GM21381 (cell line): ENCODE measurements around the gene ATG7.
A peak's percentile ranks its signal among the peaks of the same experiment; 100 is the strongest.
"Not testable (repeated sequence)": the region's sequence is repeated elsewhere in the genome, so short reads cannot be mapped to it uniquely, and the experiment has no call there.

Experiments
- ATAC-seq: cut with Tn5 transposase; IDR thresholded peaks from one replicate; pipeline ENCODE4 v1.9.1; 2021; ENCODE audit warnings: mild to moderate bottlenecking, moderate library complexity; ENCODE audit not compliant: unreplicated experiment

The ATG7 gene

DNA sequence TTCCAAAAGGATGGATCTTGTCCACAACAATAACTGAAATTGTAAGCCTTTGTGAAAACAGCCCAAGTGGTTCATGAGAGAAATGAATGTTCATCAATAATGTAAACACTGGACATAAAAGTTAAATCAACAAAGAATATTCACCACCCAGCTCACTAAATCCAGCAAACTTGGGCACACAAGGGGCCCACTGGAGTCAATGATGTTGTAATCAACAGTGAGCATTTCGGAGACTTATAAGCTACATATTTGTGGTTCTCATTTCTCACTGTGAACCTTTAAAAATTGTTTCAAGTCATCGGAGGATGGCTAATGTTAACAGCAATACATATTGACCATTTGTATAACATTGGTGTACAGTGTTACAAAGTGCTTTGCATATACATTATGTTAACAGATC is 308.4 kb downstream of the ATG7 start:
- no peak for ATAC-seq

DNA sequence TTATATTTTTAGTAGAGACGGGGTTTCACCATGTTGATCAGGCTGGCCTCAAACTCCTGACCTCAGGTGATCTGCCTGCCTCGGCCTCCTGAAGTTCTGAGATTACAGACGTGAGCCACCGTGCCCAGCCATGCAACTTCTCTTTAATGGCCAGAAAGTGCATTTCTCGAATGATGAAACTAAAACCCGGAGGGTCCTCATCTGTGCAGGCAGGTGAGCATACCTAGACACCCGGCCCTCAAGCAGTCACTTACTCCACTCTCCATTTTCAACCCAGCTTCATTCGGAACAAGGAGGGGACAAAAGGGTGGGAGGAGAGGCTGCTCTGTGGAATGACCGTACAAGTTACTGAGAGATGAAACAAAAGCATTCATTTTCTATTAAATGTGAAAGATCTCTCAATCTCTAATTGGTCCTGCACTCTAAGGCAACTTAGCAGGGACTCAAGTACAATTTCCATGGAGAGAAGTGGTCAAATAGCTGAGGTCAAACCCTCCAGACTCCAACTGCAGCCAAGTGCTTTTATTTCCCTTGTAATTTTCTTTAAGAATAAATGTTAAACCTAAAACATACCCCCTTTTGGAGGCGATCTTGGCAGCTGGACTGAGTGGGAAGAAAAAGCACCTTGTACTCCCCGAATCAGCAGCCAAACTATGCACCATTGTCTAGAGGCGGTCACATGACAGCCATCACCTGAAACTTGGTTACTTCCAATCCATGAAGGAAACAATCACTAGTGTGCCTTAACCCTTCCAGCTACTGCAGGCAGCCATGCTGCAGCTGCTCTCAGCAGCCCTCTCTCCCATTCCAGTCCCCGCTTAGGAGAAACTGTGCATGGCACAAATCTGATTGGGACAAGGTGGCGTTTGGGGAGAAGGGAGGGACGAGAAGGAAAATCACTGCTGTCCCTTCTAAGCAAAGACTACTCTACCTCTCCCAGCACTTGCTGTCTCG is 309.3 kb downstream of the ATG7 start:
- no peak for ATAC-seq

DNA sequence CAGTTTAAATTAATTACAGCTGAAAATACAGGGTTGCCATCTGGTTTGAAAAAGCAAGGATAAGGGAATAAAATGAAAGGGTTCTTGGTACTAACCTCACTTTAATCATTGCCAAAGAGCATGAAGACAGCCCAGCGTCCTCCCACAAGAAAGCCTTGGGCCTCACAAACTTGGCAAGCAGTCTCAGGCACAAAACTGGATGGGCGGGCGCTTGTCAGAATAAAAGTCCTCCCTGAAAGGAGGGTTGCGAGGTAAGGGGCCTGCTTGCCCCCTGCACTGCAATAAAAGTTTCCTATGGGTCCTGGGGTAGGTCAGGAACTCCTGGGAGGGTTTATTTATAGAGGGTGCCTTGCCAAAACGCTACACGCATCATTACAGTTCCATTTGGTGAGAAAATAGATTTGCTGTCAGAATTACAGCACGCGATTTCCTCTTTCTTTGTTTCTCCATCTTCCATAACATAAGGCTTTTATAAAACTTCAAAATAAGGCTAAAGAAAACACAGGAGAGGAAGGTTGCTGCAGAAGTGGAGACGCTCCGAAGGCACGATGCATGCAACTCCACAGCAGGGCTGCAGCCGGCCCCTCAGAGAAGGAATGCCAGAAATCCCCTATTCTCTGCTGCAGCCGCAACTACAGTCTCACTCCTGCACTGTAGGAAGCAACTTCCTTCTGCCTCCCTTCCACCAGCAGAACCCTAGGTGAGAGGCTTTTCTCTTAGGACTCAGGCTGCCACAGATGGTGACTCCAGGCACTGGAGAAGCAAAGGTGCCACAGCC is 310.2 kb downstream of the ATG7 start:
- no peak for ATAC-seq

DNA sequence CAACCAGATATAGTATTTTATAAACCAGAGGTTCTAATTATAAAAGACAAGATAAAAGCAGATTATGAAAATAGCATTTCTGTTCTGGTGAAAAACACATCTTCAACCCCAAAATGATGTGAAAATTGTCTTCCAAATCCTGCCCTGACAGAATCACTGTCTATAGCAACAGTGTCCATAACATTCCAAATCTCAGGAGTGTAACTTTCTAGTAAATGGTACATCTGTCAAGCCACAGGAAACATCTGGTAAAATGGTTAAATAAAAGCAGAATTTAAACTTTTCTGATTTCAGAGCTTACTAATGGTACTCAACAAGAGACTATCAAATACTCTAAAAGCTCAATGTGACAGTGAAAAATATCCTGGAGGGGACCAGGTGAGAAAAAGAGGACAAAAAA is 311.0 kb downstream of the ATG7 start:
- no peak for ATAC-seq

DNA sequence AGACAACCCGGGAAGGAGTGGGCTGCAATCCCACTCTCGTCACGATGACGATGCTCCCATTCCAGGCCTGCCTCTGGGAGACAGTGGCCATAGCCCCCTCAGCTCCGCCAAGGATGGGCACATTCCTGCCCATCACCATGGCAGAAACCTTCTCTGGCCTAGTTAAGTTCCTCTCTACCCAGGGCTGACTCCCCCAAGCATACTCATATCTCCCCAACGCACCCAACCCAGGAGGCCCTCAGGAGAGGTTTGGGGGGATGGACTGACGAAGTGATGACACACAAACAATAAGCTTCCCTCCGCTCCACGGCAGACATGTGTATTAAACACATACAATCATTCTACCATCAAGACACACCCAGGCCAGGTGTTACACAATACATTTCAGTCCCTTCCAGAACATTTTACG is 311.4 kb downstream of the ATG7 start:
- no peak for ATAC-seq

DNA sequence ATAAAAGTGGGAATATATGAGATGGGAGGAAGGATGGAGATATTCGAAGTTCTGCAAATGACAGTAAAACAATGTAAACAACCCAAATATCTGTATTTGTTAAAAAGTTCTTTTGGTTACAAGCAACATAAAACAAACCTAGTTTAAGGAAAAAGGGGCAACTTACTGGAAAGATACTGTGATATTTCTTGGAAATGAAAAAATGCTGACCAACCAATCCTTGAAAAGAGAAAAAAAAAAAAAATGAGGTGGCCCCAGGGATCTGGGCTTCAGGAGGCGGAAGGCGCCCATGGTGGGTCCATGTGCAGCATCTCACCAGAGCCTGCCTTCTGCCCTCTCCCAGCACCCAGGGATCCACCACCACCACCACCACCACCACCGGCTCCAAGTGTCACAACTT is 312.4 kb downstream of the ATG7 start:
- no peak for ATAC-seq

DNA sequence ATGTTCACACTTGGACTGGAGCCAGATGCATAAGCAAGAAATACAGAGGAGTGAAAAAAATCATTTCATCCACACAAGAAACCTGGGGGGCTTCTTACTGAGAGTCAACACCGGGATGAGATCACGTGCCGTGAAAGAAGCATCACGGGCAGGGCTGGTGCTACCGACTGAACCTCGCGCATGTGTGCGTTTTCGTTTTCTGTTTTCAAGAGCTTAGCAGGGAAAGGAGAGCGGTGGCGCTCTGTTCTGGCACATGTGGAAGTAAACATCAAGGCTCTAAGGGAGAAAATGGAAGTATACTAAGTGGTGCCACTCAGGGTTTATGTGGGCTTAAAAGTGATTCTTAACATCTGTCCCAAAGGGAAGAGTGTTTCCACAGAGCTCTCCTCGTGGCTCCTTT is 315.6 kb downstream of the ATG7 start:
- no peak for ATAC-seq

DNA sequence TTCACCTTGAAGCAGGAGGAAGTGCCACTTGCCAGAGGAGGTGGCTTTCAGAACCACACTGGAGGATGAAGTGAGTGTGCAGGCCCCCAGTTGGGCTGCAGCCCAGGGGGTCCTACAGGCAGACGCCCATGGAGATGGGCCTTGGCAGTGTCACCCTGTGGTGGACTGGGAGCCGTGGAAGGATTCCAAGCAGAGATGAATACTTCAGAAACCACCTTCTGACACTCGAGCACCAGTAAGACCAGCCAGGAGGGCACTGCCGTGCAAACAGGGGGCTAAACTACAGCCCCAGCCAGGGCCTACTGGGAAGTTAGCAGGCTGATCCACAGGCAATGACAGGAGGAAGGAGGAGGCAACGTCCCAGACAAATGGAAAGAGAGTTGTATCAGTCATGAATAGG is 316.1 kb downstream of the ATG7 start:
- no peak for ATAC-seq

DNA sequence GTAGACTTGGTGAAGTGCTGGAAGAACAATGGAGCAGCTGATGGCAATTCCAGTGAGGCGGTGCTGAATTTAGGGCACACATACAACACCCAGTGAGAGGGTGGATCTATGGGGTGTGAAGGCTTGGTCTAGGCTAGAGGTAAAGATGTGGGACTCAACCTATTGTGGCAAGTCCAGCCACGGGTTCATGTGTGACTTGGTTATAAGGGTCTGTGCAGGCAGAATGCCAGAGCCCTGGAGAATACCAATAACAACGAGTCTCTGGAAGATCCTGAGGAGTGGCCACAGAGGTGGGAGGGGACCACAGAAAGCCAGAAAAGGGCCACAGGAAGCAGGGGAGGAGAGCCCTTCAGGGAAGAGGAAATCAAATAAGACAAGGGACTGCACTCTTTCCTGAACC is 316.6 kb downstream of the ATG7 start:
- no peak for ATAC-seq

DNA sequence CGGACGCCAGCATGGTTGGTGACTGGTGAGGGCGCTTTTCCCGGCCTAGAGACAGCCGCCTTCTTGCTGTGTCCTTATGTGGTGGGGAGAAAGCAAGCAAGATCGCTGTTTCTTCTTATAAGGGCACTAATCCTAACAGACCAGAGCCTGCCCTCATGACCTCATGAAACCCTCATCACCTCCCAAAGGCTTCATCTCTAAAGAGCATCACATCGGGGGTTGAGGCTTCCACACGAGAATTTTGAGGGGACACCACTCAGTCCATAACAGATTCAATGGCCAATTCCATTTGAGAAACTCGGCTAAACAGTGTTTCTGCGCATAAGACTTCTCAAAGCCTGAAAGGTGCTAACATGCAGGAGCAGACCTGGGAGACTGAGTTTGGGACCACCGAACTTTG is 317.5 kb downstream of the ATG7 start:
- ATAC-seq = no peak

DNA sequence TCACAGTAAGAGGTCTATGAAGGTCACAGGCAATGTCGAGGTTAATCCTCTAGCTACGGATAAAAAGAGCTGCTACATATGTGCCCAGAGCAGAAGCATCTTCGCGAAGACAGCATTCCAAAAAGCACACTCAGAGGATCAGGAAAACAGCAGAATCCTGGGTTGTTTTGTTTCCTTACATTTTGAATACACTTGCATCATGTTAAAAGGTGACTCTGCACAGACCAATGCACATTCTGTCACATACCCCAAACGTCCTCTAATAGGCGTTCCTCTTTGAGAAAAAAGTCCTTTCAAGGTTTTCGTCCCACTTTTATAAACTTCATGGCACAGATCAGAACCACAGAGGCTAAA is 318.8 kb downstream of the ATG7 start:
- ATAC-seq = no peak

DNA sequence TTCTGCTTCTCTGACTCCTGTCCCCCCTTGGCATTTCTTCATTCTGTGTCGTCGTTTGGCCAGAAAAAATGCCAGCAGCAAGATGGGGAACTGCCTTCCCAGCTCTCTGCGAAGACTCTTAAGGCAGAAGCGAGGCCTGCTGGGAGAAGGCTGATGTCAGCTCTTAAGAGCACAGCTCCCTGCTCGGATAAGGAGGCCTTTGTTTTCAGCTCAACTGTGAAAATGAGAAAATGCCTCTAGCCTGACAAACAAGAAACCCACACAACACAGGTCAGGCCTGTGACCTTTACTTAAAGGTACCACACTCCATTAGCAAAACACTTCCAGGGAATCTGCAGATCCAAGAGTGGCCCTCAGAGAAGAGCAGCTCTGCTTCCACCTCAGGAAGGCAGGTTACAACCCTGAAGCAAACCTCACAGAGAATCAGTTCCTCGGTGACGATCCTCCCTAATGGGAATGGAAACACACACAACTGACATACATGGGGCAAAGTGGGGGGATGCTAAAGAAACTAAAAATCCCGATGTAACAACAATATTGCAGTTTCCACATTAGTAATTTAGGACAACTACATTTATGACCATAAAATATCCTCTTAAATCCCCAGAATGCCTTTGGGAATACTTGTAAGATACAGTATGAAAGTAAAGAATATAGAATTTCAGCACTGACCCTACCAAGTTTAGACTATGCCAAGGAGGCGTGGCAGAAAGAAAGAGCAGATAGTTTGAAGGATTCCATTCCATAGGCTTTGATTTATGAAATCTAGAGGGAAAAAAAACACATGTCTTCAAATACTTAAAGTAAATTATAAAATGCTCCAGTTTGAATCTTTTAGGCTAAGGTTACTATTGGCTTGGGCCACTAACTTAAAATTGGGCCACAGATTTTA is 319.4 kb downstream of the ATG7 start:
- ATAC-seq = no peak

DNA sequence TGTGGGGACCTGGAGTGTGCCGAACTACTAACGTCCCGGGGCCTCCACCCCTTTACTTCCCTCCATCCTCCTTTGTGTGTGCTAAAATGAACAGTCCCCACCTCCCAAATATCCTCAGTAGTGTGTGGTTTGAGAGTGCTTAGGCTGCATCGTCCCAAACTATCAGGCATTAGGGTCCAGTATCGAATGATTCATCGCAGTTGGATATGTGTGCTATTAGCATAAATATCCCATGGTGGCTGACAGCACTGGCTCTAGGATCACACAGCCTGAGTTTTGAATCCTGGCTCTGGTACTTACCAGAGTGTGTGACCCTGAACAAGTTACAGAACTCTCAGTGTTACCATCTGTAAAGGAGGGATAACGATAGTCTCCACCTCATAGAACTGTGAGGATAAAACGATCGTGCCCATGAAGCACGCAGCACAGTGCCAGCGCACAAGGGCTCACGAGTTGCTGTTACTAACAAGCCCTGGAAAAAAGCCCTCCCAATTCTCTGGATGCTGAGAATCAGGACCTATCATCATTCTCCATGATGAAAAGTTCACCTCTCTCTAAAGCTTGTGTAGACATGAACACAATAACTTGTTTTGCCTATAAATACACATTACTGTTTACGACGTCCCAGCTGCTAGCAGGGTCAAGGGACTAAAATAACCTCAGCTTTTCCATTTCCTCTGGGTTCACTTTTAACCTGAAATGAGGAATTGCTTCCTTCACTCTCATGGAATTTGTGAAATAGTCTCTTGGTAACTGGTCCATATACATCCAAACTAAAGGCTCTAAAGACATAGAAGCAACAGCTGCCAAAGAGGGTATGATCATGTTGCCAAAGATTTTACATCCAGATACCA is 320.5 kb downstream of the ATG7 start:
- no peak for ATAC-seq

DNA sequence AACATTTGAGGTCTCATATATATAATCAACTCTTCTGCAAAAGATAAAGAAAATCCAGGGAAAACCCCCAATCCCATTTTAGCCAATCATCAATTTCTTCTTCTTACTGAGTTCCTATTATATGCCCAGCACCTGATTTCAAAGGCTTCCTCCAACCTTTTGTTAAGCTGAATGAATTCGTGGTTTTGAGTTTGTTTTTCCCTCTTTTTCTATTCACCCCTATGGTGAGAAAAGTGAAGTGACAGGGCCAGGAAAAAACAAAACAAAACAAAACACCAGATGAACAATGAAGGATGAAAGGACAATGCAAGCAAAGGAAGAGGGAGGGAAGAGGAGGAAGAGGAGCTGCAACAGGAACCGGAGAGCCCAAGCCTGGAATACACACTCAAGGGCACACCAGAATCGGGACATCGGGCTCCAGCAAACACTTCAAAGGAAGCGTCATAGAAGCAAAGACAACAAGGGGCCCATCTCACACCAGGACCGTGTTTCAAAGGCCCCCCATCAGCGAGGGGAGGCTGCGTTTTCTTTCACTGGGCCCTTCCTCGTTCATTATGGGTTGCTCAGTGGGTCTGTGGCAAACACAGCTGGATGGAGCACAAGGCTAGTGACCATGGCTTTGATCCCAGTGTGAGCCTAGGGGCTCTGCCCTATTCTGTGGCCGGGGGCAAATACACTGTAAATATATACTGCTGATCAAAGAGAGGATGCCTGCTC is 321.3 kb downstream of the ATG7 start:
- no peak for ATAC-seq

DNA sequence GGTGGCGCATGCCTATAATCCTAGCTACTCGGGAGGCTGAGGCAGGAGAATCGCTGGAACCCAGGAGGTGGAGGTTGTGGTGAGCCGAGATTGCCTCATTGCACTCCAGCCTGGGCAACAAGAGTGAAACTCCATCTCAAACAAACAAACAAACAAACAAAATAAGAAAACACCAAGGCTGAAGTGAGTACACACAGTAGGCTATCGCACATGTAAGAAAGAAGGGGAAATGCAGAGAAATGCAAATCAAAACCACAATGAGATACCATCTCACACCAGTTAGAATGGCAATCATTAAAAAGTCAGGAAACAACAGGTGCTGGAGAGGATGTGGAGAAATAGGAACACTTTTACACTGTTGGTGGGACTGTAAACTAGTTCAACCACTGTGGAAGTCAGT is 322.8 kb downstream of the ATG7 start:
- ATAC-seq = not testable (repeated sequence)

DNA sequence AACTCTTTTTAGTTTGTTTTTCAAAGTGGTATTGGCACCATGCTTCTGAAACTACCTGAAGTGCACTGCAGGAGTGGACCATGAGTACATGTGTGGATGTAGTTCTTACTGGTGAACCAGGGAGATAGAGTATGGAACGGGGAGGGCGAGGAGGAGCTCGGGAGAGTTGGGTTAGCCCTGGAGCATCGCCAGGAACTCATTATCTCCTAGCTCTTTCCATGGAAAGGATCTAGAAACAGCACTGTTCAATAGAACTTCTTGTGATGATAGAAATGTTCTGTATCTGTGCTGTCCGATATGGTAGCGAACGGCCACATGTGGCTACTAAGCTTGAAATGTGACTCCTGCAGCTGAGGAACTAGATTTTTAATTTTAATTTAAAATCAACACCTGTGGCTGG is 324.2 kb downstream of the ATG7 start:
- ATAC-seq = no peak

DNA sequence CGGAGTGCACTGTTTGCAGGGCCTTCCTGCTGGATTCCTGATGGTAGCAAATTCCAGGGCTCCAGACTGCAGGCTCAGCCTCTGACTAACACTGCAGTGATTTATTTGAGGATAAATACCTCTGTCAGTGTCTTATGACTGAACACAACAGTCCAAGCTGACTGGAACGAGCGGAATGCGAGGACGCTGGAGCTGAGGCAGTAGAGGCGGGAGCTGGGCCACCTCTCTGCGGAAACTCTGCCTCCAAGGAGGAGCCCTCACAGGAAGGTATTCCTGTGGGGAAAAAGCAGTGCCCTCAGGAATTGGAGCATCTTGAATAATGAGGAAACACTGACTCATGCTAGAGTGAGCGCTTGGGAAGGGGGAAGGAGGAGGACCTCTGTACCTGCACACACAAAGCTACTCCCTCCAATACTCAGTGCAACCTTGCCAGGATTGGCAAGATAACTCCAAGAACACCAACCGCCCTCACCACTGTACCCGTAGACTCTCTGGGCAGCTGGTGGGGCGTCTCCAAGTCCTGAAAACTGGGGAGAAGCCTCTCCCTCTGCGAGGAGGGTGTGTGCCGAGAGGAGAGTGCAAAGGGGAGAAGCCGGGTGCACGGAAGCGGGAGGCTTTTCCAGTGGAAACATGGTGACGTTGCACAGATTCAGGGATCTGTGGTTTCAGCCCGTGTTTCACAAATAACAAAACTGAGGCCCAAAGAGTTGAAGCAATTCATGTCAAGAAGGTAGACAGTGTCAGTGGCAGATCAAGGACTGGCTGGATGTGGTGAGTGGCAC is 328.5 kb downstream of the ATG7 start:
- ATAC-seq = no peak

DNA sequence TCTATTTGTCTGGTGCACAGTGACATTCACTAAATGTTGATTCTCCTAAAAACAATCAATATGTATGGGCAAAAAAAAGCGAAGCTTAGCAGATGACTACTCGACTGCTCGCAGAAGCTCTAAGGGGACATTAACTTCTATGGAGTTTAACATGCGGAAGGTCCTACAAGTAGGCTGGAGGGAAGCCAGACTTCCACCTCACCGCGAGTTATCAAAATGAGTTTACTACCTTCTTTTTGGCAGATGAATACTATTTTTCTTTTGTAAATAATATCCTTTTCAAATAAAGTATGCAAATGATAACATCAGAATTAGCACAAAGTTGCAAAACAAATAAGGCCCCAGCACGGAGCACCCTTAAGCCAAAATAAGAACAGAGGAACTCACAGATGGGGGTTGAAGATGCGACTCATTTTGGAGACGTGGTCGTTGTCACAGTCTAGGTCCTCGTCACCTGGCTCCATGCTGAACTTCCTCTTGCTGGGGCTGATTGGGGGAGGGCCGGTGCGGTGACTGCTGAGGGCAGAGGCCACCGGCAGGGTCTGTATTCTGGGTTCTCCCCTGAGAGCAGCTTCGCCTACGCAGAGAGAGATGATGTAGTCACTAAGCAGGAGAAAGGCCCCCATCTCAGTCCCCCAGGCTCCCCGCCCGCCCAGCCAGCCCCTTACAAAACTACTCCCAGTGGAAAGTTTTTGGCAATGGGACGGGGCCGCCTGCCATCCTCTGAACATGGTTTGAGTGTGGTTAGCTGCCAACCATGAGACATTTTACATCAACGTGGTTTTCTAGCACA is 329.4 kb downstream of the ATG7 start:
- peak; percentile 82 for ATAC-seq
